ENCODE measurements around the gene SEC24D.

DNA sequence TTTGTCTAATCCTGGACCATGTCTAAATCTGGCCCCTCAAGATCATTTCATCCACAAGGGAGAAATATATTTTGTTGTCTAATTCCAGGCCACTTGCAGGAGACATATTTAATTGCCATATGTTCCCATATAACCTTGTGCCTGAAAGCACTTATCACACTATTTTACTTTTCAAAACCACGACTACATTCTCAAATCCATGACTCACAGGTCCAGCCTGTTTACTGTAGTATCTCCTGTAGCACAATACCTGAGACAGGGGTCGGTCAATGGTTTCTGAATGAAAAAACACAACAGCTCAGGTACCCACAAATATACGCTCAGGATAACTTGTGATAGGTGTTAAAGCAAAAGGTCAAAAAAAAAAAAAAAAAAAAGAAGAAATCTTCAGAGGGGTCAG, 60.9 kb downstream of the SEC24D start:
- TF ChIP-seq, protein P1, sequence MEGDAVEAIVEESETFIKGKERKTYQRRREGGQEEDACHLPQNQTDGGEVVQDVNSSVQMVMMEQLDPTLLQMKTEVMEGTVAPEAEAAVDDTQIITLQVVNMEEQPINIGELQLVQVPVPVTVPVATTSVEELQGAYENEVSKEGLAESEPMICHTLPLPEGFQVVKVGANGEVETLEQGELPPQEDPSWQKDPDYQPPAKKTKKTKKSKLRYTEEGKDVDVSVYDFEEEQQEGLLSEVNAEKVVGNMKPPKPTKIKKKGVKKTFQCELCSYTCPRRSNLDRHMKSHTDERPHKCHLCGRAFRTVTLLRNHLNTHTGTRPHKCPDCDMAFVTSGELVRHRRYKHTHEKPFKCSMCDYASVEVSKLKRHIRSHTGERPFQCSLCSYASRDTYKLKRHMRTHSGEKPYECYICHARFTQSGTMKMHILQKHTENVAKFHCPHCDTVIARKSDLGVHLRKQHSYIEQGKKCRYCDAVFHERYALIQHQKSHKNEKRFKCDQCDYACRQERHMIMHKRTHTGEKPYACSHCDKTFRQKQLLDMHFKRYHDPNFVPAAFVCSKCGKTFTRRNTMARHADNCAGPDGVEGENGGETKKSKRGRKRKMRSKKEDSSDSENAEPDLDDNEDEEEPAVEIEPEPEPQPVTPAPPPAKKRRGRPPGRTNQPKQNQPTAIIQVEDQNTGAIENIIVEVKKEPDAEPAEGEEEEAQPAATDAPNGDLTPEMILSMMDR (IDR thresholded peaks at IDR 0.05), result no peak
- TF ChIP-seq ZFX (IDR thresholded peaks at IDR 0.05; ENCODE audit: borderline replicate concordance), result no peak
